HepG2 (cell line): ENCODE measurements around the gene CSRP3. TPM values are rescaled to one million over a fixed set of nuclear protein-coding genes. Genes with fewer than 3 reads are reported as not detected.

Source experiments
- ATAC-seq: fragments of 200-7000 bp; cut with Tn5 transposase; 3 replicates; pipeline ENCODE4 v1.9.1; 2020; ENCODE audit warnings: mild to moderate bottlenecking, moderate library complexity
- BruUV-seq: library from RNA; stranded (reverse); fragments of 400-500 nt; replicated peaks from 2 replicates; lab custom pipeline; 2021; lab: Mats Ljungman, UMichigan
- CTCF ChIA-PET: fragments of 300-600 bp; formaldehyde crosslinking; extraction: SDS; loops from one replicate; lab custom pipeline; 2021; ENCODE audit warnings: low total read pairs, inconsistent platforms, low intra/inter-chr PET ratio; lab: Yijun Ruan, JAX
- POLR2A ChIA-PET: fragments of 350-600 bp; sonication (Branson Sonifier 250); formaldehyde crosslinking; loops from one replicate; lab custom pipeline; 2020; ENCODE audit warnings: antibody characterized with exemption, inconsistent platforms; lab: Yijun Ruan, JAX
- DNase-seq: peaks from one replicate; pipeline ENCODE4 v3.0.0-alpha.2; 2015; ENCODE audit warnings: low spot score
- FAIRE-seq: peaks from 3 replicates; lab custom pipeline; 2011; peaks lifted over from hg19 to GRCh38; lab: Jason Lieb, UNC
- H2AFZ ChIP-seq: one replicate; pipeline ENCODE4 v1.6.1; 2011; ENCODE audit warnings: low read length, inconsistent platforms
- H3K27ac ChIP-seq: fragments of 300-600 bp; 3 replicates; pipeline ENCODE4 v1.8.0; 2011; ENCODE audit warnings: mixed run types, mild to moderate bottlenecking, mixed read lengths, low read length, inconsistent platforms; ENCODE audit not compliant: insufficient read depth; ENCODE audit errors: extremely low read length
- H3K27me3 ChIP-seq, 2 experiments: fragments of 200-600 bp in 1 of 2; 2 replicates in 1 of 2; 3 replicates in 1 of 2; pipeline versions ENCODE4 v1.6.0 to v1.8.0; 2011; ENCODE audit warnings: low read length in 2 of 2, mild to moderate bottlenecking in 2 of 2, moderate library complexity in 2 of 2, inconsistent platforms in 1 of 2; ENCODE audit not compliant: insufficient read depth in 2 of 2, control insufficient read depth in 1 of 2
- H3K36me3 ChIP-seq, 2 experiments: fragments of 200-600 bp in 1 of 2; replicated peaks in 1 of 2; 2 replicates in 1 of 2; 3 replicates in 1 of 2; pipeline versions ENCODE4 v1.5.1 to v1.8.0; 2011; ENCODE audit warnings: low read length in 2 of 2, inconsistent platforms in 1 of 2; ENCODE audit not compliant: insufficient read depth in 2 of 2, control insufficient read depth in 1 of 2
- H3K4me1 ChIP-seq: 2 replicates; pipeline ENCODE4 v1.5.1; 2012; ENCODE audit warnings: low read length, inconsistent platforms; ENCODE audit not compliant: insufficient read depth
- H3K4me2 ChIP-seq: 2 replicates; pipeline ENCODE4 v1.6.0; 2011; ENCODE audit warnings: low read depth, low read length, inconsistent platforms
- H3K4me3 ChIP-seq, 3 experiments: fragments of 200-600 bp in 1 of 3; sonication (generic), shearing (Covaris generic) in 1 of 3; replicated peaks in 1 of 3; 2 replicates each; pipeline ENCODE4 v1.5.1; 2011 to 2016; ENCODE audit warnings: low read length in 3 of 3, inconsistent platforms in 2 of 3, low read depth in 2 of 3, mild to moderate bottlenecking in 2 of 3, control low read depth in 1 of 3, mixed read lengths in 1 of 3; ENCODE audit not compliant: insufficient read depth in 1 of 3
- H3K79me2 ChIP-seq: one replicate; pipeline ENCODE4 v1.6.1; 2011; ENCODE audit warnings: low read length, inconsistent platforms; ENCODE audit not compliant: insufficient read depth
- H3K9ac ChIP-seq: 2 replicates; pipeline ENCODE4 v1.6.0; 2011; ENCODE audit warnings: mild to moderate bottlenecking, low read depth, low read length, inconsistent platforms; ENCODE audit not compliant: insufficient read depth
- H3K9me3 ChIP-seq: 2 replicates; pipeline ENCODE4 v1.5.1; 2012; ENCODE audit warnings: mild to moderate bottlenecking, low read length
- H4K20me1 ChIP-seq: 2 replicates; pipeline ENCODE4 v1.6.0; 2011; ENCODE audit warnings: inconsistent platforms, mild to moderate bottlenecking, low read length, moderate library complexity; ENCODE audit not compliant: insufficient read depth
- BCL6 ChIP-seq: IDR thresholded peaks from 2 replicates; pipeline ENCODE4 v1.6.1; 2016; ENCODE audit warnings: missing genetic modification reagents, missing compliant biosample characterization
- DNMT1 ChIP-seq: sonication (generic); formaldehyde crosslinking; IDR thresholded peaks from 2 replicates; pipeline ENCODE4 v1.5.1; 2020; ENCODE audit warnings: mild to moderate bottlenecking, missing genetic modification reagents
- EEA1 ChIP-seq: sonication (generic); formaldehyde crosslinking; IDR thresholded peaks from 2 replicates; pipeline ENCODE4 v1.5.1; 2020; ENCODE audit warnings: mild to moderate bottlenecking, missing genetic modification reagents, borderline replicate concordance
- GLI4 ChIP-seq: sonication (generic); formaldehyde crosslinking; IDR thresholded peaks from 2 replicates; pipeline ENCODE4 v1.5.1; 2020; ENCODE audit warnings: missing genetic modification reagents, mild to moderate bottlenecking, moderate library complexity, borderline replicate concordance
- JUN ChIP-seq: sonication (generic); formaldehyde crosslinking; IDR thresholded peaks from 2 replicates; pipeline ENCODE4 v1.4.0; 2020; ENCODE audit warnings: mild to moderate bottlenecking, missing genetic modification reagents
- SIX1 ChIP-seq: sonication (generic); formaldehyde crosslinking; IDR thresholded peaks from 2 replicates; pipeline ENCODE4 v1.4.0; 2020; ENCODE audit warnings: missing genetic modification reagents, borderline replicate concordance
- ZKSCAN8 ChIP-seq: IDR thresholded peaks from 2 replicates; pipeline ENCODE4 v1.6.1; 2016; ENCODE audit warnings: borderline replicate concordance, missing genetic modification reagents, missing compliant biosample characterization
- ZNF251 ChIP-seq: sonication (generic); formaldehyde crosslinking; IDR thresholded peaks from 2 replicates; pipeline ENCODE4 v1.9.0; 2021; ENCODE audit warnings: mild to moderate bottlenecking, missing genetic modification reagents
- WGBS: methylation state at CpG from one replicate; pipeline ENCODE4 v1.1.6; 2017; ENCODE audit warnings: low lambda C conversion rate; 5-methylcytosine and 5-hydroxymethylcytosine counted together
- in situ Hi-C: cut with HindIII; loops from 2 replicates; pipeline ENCODE4 v1.10.0; 2017; ENCODE audit warnings: low pct_unique_long_range_greater_than_20kb; ENCODE audit not compliant: extremely low pct_ligation_motif_present
- intact Hi-C: fragments of 100-400 bp; cut with micrococcal nuclease; formaldehyde crosslinking; loops from one replicate; pipeline ENCODE4 v1.10.0; 2022; ENCODE audit not compliant: unreplicated experiment
- polyA plus RNA-seq, 8 experiments: library from polyadenylated mRNA; depleted of rRNA in 3 of 8; stranded (reverse) in 7 of 8; unstranded in 1 of 8; fragments of >200 nt; fragmentation: Illumina TruSeq in 4 of 8; extraction: Trizol in 4 of 8; gene quantifications; 2 replicates each; pipeline versions ENCODE4 v1.2.1 to v1.2.3, GENCODE V29; 2011 to 2016; ENCODE audit warnings: low read depth in 4 of 8, missing spikeins in 1 of 8, mixed read lengths in 1 of 8; ENCODE audit not compliant: insufficient read depth in 1 of 8
- total RNA-seq, 5 experiments: library from RNA; depleted of rRNA; stranded (reverse); fragments of >200 nt; fragmentation: Illumina TruSeq; extraction: Trizol; gene quantifications; 2 replicates each; pipeline ENCODE4 v1.2.3, GENCODE V29; 2016; ENCODE audit warnings: low read depth in 1 of 5
- TF ChIP-seq, protein P1 (sequence below): sonication (generic); formaldehyde crosslinking; IDR thresholded peaks from one replicate; pipeline ENCODE4 v1.5.1; 2020; ENCODE audit warnings: mild to moderate bottlenecking, missing genetic modification reagents; ENCODE audit errors: not compliant biosample characterization
- TF ChIP-seq, protein P2 (sequence below): IDR thresholded peaks from 2 replicates; pipeline ENCODE4 v1.6.1; 2012; ENCODE audit warnings: inconsistent platforms
- TF ChIP-seq, protein P3 (sequence below): sonication (generic); formaldehyde crosslinking; IDR thresholded peaks from 2 replicates; pipeline ENCODE4 v1.9.0; 2021; ENCODE audit warnings: missing genetic modification reagents, mild to moderate bottlenecking, borderline replicate concordance

CSRP3 gene
- total and polyA plus RNA-seq, 2 of the 13 experiments (the other 11 are each of a cell fraction or from before 2014, with no cell fraction given) = not detected

DNA sequence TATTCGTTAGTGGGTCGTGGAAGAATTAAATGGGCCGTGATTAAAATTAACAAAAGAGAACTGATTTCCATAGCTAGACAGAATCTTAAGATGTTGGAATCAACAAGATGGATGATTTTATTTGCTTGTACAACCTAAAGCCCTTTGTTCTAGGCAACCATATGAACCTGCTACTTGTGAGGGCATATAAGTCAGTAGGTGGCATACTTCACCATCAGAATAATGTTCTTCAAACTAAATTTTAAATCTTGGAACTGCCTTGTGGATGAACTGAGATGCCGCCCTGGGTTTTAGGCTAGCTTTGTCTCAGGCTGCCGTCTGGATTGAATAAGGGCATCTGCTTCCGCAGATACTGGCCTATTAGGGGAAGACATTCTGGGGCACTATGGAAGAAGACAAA, 40.9 kb downstream of the CSRP3 start (continued):
- TF ChIP-seq, protein P1, sequence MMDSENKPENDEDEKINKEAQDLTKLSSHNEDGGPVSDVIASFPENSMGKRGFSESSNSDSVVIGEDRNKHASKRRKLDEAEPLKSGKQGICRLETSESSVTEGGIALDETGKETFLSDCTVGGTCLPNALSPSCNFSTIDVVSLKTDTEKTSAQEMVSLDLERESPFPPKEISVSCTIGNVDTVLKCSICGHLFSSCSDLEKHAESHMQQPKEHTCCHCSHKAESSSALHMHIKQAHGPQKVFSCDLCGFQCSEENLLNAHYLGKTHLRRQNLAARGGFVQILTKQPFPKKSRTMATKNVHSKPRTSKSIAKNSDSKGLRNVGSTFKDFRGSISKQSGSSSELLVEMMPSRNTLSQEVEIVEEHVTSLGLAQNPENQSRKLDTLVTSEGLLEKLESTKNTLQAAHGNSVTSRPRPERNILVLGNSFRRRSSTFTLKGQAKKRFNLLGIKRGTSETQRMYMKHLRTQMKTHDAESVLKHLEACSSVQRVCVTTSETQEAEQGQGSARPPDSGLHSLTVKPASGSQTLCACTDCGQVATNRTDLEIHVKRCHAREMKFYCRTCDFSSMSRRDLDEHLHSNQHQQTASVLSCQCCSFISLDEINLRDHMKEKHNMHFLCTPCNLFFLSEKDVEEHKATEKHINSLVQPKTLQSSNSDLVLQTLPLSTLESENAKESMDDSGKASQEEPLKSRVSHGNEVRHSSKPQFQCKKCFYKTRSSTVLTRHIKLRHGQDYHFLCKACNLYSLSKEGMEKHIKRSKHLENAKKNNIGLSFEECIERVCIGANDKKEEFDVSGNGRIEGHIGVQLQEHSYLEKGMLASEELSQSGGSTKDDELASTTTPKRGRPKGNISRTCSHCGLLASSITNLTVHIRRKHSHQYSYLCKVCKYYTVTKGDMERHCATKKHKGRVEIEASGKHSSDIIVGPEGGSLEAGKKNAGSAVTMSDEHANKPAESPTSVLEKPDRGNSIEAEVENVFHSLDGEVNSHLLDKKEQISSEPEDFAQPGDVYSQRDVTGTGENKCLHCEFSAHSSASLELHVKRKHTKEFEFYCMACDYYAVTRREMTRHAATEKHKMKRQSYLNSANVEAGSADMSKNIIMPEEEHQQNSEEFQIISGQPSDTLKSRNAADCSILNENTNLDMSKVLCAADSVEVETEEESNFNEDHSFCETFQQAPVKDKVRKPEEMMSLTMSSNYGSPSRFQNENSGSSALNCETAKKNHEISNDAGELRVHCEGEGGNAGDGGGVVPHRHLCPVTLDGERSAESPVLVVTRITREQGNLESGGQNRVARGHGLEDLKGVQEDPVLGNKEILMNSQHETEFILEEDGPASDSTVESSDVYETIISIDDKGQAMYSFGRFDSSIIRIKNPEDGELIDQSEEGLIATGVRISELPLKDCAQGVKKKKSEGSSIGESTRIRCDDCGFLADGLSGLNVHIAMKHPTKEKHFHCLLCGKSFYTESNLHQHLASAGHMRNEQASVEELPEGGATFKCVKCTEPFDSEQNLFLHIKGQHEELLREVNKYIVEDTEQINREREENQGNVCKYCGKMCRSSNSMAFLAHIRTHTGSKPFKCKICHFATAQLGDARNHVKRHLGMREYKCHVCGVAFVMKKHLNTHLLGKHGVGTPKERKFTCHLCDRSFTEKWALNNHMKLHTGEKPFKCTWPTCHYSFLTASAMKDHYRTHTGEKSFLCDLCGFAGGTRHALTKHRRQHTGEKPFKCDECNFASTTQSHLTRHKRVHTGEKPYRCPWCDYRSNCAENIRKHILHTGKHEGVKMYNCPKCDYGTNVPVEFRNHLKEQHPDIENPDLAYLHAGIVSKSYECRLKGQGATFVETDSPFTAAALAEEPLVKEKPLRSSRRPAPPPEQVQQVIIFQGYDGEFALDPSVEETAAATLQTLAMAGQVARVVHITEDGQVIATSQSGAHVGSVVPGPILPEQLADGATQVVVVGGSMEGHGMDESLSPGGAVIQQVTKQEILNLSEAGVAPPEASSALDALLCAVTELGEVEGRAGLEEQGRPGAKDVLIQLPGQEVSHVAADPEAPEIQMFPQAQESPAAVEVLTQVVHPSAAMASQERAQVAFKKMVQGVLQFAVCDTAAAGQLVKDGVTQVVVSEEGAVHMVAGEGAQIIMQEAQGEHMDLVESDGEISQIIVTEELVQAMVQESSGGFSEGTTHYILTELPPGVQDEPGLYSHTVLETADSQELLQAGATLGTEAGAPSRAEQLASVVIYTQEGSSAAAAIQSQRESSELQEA (CRISPR knock-in tag) = no peak
- TF ChIP-seq SIX1 (CRISPR knock-in tag) (no peak), DNMT1 (no peak), ZKSCAN8 (CRISPR knock-in tag) (no peak), EEA1 (no peak)

DNA sequence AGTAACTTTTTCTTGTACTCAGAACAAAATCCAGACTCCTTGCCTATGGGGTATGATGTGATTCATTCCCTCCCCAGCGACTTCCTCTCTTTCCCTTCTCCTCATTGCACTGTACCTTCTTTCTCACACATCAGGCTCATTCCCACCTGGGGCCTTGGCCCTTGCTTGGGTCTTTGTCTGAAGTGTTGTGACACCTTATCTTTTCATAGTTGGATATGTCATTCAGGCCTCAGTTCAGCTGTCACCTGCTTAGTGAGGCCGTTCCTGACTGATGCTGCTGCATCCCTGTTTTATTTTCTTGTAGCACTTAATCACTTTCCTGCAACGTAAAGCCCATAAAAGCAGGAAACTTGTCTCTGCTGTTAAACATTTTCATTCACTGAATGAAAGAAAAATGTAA, 44.9 kb downstream of the CSRP3 start:
- no peak for FAIRE-seq
- peaks cover 0 to 23% of the 10 kb centered on the region in 2 experiments; a peak in 2 of 5 replicates for H3K36me3 ChIP-seq
- H3K9me3 ChIP-seq = no peaks in the 10 kb centered on the region
- ChIA-PET CTCF (no interaction called here), POLR2A (no interaction called here)
- in situ Hi-C loops (no loop called here), intact Hi-C loops (no loop called here)
- TF ChIP-seq JUN = no peak
- TF ChIP-seq, protein P2, sequence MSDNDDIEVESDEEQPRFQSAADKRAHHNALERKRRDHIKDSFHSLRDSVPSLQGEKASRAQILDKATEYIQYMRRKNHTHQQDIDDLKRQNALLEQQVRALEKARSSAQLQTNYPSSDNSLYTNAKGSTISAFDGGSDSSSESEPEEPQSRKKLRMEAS = no peak
- no peak for TF ChIP-seq GLI4 (CRISPR knock-in tag)
- TF ChIP-seq, protein P3, sequence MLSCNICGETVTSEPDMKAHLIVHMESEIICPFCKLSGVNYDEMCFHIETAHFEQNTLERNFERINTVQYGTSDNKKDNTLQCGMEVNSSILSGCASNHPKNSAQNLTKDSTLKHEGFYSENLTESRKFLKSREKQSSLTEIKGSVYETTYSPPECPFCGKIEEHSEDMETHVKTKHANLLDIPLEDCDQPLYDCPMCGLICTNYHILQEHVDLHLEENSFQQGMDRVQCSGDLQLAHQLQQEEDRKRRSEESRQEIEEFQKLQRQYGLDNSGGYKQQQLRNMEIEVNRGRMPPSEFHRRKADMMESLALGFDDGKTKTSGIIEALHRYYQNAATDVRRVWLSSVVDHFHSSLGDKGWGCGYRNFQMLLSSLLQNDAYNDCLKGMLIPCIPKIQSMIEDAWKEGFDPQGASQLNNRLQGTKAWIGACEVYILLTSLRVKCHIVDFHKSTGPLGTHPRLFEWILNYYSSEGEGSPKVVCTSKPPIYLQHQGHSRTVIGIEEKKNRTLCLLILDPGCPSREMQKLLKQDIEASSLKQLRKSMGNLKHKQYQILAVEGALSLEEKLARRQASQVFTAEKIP = no peak
- TF ChIP-seq ZNF251 = no peak
- TF ChIP-seq BCL6 (CRISPR knock-in tag) = no peak
- H3K9ac ChIP-seq = no peak overlapping the region
- H3K4me3 ChIP-seq = no peak overlapping the region
- no peak overlapping the region for H3K4me2 ChIP-seq
- H3K4me1 ChIP-seq = no peaks in the 10 kb centered on the region
- 62% methylated on average over 3 of the region's 3 CpGs for WGBS
- H3K79me2 ChIP-seq = no peaks in the 10 kb centered on the region
- DNase-seq = no peak
- H2AFZ ChIP-seq = no peak overlapping the region
- H3K27ac ChIP-seq = no peak overlapping the region
- BruUV-seq = no TSS peak
- ATAC-seq = no peak
- no peaks in the 10 kb centered on the region for H4K20me1 ChIP-seq
- H3K27me3 ChIP-seq = no peaks in the 10 kb centered on the region
